ENCODE measurements around the gene TRPV2. TPM values are rescaled to one million over a fixed set of nuclear protein-coding genes. Genes with fewer than 3 reads are reported as not detected.
"Not testable (repeated sequence)": the region's sequence is repeated elsewhere in the genome, so short reads cannot be mapped to it uniquely, and the experiment has no call there.

The TRPV2 gene, protein sequence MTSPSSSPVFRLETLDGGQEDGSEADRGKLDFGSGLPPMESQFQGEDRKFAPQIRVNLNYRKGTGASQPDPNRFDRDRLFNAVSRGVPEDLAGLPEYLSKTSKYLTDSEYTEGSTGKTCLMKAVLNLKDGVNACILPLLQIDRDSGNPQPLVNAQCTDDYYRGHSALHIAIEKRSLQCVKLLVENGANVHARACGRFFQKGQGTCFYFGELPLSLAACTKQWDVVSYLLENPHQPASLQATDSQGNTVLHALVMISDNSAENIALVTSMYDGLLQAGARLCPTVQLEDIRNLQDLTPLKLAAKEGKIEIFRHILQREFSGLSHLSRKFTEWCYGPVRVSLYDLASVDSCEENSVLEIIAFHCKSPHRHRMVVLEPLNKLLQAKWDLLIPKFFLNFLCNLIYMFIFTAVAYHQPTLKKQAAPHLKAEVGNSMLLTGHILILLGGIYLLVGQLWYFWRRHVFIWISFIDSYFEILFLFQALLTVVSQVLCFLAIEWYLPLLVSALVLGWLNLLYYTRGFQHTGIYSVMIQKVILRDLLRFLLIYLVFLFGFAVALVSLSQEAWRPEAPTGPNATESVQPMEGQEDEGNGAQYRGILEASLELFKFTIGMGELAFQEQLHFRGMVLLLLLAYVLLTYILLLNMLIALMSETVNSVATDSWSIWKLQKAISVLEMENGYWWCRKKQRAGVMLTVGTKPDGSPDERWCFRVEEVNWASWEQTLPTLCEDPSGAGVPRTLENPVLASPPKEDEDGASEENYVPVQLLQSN
- 23.2 and 29.4 TPM in 2 replicates for total RNA-seq

DNA sequence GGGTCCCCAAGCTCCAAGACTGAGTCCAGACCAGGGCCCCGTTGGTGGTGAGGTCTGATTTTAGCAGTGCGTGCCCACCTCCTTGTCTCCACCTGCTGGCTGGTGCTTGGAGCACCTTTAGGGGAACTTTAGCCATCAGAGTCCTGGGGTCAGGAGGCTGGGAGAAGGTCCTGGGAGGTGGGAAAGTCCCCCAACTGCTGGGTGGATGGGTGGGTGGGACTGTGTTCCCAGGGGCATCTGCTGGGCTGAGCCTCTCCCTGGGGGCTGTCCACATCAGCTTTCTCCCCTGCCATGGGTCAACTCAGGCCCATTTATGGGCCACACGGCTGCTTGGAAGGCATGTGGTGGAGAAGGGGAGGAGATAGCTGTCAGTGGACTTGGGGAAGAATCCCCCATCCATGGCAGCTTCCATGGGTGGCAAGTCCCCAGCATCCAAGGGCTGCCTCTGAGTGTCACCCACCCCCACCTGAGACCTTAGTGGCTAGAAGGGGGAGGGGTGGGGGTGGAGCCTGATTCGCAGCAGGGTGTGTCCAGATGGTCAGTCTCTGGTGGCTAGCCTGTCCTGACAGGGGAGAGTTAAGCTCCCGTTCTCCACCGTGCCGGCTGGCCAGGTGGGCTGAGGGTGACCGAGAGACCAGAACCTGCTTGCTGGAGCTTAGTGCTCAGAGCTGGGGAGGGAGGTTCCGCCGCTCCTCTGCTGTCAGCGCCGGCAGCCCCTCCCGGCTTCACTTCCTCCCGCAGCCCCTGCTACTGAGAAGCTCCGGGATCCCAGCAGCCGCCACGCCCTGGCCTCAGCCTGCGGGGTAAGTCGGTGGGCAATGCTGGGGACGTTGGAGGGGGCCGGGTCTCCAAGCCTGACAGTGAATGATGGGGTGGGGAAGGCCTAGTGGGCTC is at the start of gene TRPV2:
Gene TRPV2, plus strand, starts transcription at position 541 of the 894 bp plus-strand sequence. CDS start 2,098 bp downstream, outside the sequence.
- DNase-seq (ENCODE audit: low read depth in 2 of 2), result peak; percentile 36 to 41

GRCh38 chr17:16371742-16372141 is 43.6 kb upstream of the TRPV2 start:
- peak; percentile 20 to 93 for DNase-seq (ENCODE audit: low read depth in 2 of 2)

- peak in 1 of 2 donors; percentile 69 for DNase-seq (ENCODE audit: low read depth in 2 of 2)
These were observed 41.0 kb upstream of the TRPV2 start for GRCh38 chr17:16374146-16374938.

DNA sequence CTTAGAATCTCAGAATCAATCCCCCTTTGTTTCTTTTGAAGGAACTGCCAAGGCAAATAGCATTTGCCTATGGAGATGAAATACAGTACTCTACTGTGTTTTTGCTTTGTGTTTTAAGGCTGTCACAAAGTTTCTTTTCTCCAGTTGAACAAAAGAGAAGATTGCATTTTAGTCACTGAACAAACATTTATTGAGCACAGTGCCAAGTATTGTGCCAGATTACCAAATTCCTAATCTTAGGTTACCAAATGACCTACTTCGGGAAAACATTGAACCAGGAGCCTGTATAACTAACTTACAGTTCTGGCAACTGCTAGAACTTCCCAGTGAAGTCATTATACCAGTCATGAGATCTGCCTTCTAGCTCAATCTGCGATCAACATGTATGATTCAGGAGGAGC is 37.4 kb upstream of the TRPV2 start:
- peak; percentile 9 to 39 for DNase-seq (ENCODE audit: low read depth in 2 of 2)

- DNase-seq (ENCODE audit: low read depth in 2 of 2), result no peak
These were observed 36.6 kb upstream of the TRPV2 start for GRCh38 chr17:16378636-16379282.

- no peak for DNase-seq (ENCODE audit: low read depth in 2 of 2)
These were observed 35.7 kb upstream of the TRPV2 start for GRCh38 chr17:16379654-16380053.

DNA sequence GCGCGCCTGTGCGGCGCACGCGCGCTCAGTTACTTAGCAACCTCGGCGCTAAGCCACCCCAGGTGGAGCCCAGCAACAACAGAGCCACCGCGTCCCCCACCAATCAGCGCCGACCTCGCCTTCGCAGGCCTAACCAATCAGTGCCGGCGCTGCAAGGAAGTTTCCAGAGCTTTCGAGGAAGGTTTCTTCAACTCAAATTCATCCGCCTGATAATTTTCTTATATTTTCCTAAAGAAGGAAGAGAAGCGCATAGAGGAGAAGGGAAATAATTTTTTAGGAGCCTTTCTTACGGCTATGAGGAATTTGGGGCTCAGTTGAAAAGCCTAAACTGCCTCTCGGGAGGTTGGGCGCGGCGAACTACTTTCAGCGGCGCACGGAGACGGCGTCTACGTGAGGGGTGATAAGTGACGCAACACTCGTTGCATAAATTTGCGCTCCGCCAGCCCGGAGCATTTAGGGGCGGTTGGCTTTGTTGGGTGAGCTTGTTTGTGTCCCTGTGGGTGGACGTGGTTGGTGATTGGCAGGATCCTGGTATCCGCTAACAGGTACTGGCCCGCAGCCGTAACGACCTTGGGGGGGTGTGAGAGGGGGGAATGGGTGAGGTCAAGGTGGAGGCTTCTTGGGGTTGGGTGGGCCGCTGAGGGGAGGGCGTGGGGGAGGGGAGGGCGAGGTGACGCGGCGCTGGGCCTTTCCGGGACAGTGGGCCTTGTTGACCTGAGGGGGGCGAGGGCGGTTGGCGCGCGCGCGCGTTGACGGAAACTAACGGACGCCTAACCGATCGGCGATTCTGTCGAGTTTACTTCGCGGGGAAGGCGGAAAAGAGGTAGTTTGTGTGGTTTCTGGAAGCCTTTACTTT is 34.5 kb upstream of the TRPV2 start, which contains the start of gene UBB:
Gene UBB, plus strand, starts transcription at position 452 of the 856 bp plus-strand sequence. CDS start 817 bp downstream, outside the sequence.
- peak; percentile 99 for DNase-seq (ENCODE audit: low read depth in 2 of 2)

DNA sequence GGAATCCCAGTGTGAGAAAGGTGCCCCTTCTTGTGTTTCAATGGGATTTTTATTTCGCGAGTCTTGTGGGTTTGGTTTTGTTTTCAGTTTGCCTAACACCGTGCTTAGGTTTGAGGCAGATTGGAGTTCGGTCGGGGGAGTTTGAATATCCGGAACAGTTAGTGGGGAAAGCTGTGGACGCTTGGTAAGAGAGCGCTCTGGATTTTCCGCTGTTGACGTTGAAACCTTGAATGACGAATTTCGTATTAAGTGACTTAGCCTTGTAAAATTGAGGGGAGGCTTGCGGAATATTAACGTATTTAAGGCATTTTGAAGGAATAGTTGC is 33.9 kb upstream of the TRPV2 start:
- DNase-seq (ENCODE audit: low read depth in 2 of 2), result peak; percentile 64 to 66

GRCh38 chr17:16383216-16383615 is 32.2 kb upstream of the TRPV2 start:
- DNase-seq (ENCODE audit: low read depth in 2 of 2), result no peak

DNA sequence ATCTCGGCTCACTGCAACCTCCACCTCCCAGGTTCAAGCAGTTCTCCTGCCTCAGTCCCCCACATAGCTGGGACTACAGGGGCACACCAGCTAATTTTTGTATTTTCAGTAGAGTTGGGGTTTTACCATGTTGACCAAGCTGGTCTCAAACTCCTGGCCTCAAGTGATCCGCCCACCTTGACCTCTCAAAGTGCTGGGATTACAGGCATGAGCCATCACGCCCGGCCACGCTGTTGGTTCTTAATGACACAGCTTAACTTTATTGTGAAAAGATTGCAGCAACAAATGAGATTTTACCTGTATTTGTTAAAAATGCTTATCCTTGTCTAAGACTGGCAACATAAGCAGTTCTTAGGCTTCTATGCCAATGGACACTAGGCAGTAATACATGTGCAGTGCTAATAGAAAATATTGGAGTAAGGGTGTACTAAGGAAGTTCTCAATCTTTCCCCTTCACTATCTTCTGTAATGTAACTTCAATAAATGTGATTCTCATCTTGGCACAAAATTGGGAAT is 31.5 kb upstream of the TRPV2 start:
- no peak for DNase-seq (ENCODE audit: low read depth in 2 of 2)

DNA sequence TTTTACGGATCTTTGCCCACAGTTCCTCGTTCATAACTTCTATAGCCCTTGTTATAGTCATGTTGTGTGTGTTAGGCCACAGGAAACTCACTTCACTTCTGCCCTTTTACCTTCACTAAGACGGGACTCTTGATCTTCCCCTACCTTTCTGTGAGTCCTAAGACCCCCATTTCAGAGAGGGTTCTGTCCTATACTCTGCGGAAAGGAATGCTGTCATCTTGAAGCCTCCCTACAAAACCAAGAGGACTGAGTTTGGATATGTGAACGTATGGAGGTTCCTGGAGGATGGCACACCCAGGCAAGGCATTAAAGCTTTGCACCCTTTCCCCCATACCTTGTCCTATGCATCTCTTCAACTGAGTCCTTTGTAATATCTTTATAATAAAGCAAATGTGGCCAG is 30.8 kb upstream of the TRPV2 start:
- no peak for DNase-seq (ENCODE audit: low read depth in 2 of 2)

DNA sequence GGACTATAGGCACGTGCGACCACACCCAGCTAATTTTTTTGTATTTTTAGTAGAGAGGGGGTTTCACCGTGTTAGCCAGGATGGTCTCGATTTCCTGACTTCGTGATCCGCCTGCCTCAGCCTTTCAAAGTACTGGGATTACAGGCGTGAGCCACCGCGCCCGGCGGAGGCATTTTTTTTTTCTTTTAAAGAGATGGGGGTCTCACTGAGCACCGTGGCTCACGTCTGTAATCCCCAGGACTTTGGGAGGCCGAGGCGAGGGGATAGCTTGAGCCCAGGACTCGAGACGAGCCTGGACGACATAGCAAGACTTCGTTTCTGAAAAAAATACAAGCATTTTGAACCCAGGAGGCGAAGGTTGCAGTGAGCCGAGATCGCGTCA is 29.3 kb upstream of the TRPV2 start:
- not testable (repeated sequence) for DNase-seq (ENCODE audit: low read depth in 2 of 2)

GRCh38 chr17:16391451-16391850 is 23.9 kb upstream of the TRPV2 start:
- DNase-seq (ENCODE audit: low read depth in 2 of 2), result no peak

DNA sequence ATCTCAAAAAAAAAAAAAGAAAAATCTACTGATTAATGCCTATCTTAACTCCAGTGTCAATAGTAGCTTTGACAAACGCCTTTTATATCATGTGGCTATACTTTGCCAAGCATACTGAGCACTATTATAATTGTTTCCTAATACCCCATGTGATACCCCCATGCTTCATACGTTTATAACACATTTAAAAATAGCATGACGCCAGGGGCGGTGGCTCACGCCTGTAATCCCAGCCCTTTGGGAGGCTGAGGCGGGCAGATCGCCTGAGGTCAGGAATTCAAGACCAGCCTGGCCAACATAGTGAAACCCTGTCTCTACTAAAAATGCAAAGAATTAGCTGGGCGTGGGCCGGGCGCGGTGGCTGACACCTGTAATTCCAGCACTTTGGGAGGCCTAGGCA is 22.9 kb upstream of the TRPV2 start:
- not testable (repeated sequence) for DNase-seq (ENCODE audit: low read depth in 2 of 2)

GRCh38 chr17:16395887-16396286 is 19.5 kb upstream of the TRPV2 start:
- not testable (repeated sequence) for DNase-seq (ENCODE audit: low read depth in 2 of 2)

GRCh38 chr17:16396693-16397092 is 18.7 kb upstream of the TRPV2 start:
- DNase-seq (ENCODE audit: low read depth in 2 of 2), result peak in 1 of 2 donors; percentile 31

DNA sequence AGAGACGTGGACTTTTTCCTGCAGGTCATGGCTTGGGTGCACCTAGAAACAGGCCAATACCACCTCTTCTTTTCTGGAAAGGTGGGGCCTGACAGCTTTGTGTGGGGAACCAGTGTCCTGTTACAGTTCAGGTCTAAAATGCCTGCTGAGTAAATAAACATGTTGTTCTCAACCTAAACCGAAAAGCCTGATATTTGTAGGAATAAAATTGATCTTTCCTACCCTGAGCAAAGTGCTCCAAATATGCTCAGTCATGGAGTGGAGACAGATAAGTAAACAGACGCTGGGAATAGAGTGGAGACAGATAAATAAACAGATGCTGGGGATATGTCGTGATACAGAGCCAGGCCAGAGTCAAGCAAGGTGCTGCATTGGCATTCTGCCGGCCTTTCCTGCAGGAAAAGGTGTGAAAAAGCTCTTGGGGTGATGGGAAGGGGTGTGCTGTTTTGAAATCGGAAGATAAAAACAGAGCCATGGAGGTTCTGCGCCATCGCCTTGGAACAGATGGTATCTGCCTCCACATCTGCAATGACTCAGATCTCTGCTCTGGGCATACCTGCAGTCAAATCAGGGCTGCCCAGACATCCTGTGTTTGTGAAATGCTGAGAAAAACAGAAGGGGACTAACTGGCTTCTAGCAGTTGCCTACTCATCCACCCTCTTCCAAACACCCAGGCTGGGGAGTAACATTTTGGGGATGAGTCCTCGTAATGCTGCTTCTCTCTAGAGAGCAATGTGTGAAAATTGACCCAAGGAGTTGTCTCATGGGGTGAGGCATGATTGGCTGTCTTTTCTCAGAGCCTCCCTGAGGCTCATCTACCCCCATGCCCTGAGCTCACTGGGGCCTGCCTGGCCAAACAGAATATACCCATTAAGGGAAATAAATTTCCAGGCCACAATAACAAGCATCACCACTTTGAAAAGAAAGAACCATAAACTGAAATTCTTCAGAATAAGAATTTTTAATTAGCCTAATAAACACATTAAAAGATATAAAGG is 16.8 kb upstream of the TRPV2 start:
- DNase-seq (ENCODE audit: low read depth in 2 of 2), result peak in 1 of 2 donors; percentile 68

DNA sequence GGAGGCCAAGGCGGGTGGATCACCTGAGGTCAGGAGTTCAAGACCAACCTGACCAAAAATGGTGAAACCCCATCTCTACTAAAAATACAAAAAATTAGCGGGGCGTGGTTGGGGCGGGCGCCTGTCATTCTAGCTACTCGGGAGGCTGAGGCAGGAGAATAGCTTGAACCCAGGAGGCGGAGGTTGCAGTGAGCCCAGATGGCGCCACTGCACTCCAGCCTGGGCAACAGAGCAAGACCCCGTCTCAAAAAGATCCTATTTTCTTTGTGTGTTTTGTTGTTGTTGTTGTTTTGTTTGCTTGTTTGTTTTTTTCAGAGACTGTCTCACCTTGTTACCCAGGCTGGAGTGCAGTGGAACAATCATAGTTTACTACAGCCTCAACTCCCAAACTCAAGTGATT is 11.5 kb upstream of the TRPV2 start:
- DNase-seq (ENCODE audit: low read depth in 2 of 2), result not testable (repeated sequence)

All from lung microvascular endothelial cell (primary cell).